Esophagus squamous epithelium (tissue), 5 donors: ENCODE data around the gene ZC2HC1B. TPM values are rescaled to one million over a fixed set of nuclear protein-coding genes. Genes with fewer than 3 reads are reported as not detected.
"Not testable (repeated sequence)": the region's sequence is repeated elsewhere in the genome, so short reads cannot be mapped to it uniquely, and the experiment has no call there.

Experiments used
- DNase-seq: peaks from one replicate; lab custom pipeline; 2025; lab: John Stamatoyannopoulos, UW
- H3K27ac ChIP-seq, 4 donors: fragments of 200-600 bp; sonication (generic); one replicate each; pipeline ENCODE4 v1.5.1; 2016 to 2019; ENCODE audit warnings: mild to moderate bottlenecking in 1 of 4
- H3K27me3 ChIP-seq, 4 donors: fragments of 200-600 bp; sonication (generic); 1 replicate in 3 of 4; 2 replicates in 1 of 4; pipeline versions ENCODE4 v1.5.1 to v1.6.0; 2017 to 2021; ENCODE audit warnings: antibody characterized with exemption in 1 of 4
- H3K36me3 ChIP-seq, 3 donors: fragments of 200-600 bp; sonication (generic); one replicate each; pipeline ENCODE4 v1.5.1; 2016 to 2019
- H3K4me1 ChIP-seq, 3 donors: fragments of 200-600 bp; sonication (generic); one replicate each; pipeline ENCODE4 v1.5.1; 2017 to 2019
- H3K4me3 ChIP-seq, 4 donors: fragments of 200-600 bp; sonication (generic); 1 replicate in 3 of 4; 2 replicates in 1 of 4; pipeline ENCODE4 v1.5.1; 2016 to 2019; ENCODE audit warnings: mild to moderate bottlenecking in 2 of 4, moderate library complexity in 1 of 4
- H3K9me3 ChIP-seq, 3 donors: fragments of 200-600 bp; sonication (generic); one replicate each; pipeline ENCODE4 v1.5.1; 2016 to 2019
- POLR2A ChIP-seq, 4 donors: fragments of 450-650 bp; IDR thresholded peaks; one replicate each; pipeline ENCODE4 v1.6.1; 2017; ENCODE audit warnings: antibody characterized with exemption in 4 of 4, mild to moderate bottlenecking in 4 of 4, moderate library complexity in 3 of 4
- WGBS, 2 donors: methylation state at CpG; one replicate each; pipeline ENCODE4 v1.1.5; 2018; 5-methylcytosine and 5-hydroxymethylcytosine counted together
- intact Hi-C: fragments of 100-400 bp; cut with DNase I; formaldehyde crosslinking; loops from one replicate; pipeline ENCODE4 v1.15.0; 2022
- total RNA-seq, 4 donors: library from RNA; depleted of rRNA; stranded (reverse); fragments of >200 nt; gene quantifications; one replicate each; pipeline ENCODE4 v1.1.0, GENCODE V29; 2016
- TF ChIP-seq, protein P1 (sequence below), 6 experiments: fragments of 450-650 bp in 4 of 6; fragments of 200-600 bp in 2 of 6; sonication (generic) in 2 of 6; IDR thresholded peaks; one replicate each; pipeline ENCODE4 v1.5.1; 2016 to 2019; ENCODE audit warnings: antibody characterized with exemption in 6 of 6, mild to moderate bottlenecking in 4 of 6, moderate library complexity in 4 of 6
- donor health status: DM: yes; HTN: yes; CAD: no.

The ZC2HC1B gene
- total RNA-seq, 4 donors from 2014 or later = not detected

DNA sequence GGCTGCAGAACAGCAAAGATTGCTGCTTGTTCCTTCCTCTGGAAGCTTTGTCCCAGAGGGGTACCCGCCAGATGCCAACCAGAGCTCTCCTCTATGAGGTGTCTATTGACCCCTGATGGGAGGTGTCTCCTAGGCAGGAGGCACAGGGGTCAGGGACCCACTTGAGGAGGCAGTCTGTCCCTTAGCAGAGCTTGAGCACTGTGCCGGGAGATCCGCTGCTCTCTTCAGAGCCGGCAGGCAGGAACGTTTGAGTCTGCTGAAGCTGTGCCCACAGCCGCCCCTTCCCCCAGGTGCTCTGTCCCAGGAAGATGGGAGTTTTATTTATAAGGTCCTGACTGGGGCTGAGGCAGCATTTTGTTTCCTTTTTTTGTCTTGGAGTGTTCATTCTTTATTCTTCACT, 7.5 kb upstream of the ZC2HC1B start:
- intact Hi-C loops = not testable (repeated sequence)
- 97 to 100% methylated on average over 5 of the region's 6 CpGs for WGBS, 2 donors

DNA sequence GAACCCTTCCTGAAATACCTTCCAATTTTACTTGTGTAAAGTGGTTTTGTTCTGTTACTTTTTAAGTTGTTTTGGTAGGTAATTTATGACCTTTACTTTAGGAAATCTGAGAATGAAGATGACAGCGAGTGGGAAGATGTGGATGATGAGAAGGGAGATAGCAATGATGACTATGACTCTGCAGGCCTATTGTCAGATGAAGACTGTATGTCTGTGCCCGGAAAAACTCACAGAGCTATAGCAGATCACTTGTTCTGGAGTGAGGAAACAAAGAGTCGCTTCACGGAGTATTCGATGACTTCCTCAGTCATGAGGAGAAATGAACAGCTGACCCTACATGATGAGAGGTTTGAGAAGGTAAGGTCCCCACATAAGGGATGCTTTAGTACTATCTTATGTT, 6.6 kb upstream of the ZC2HC1B start:
- 94 to 100% methylated on average over 5 of the region's 5 CpGs for WGBS, 2 donors
- no peak for TF ChIP-seq POLR2A (IDR thresholded peaks at IDR 0.05)
- TF ChIP-seq, protein P1, sequence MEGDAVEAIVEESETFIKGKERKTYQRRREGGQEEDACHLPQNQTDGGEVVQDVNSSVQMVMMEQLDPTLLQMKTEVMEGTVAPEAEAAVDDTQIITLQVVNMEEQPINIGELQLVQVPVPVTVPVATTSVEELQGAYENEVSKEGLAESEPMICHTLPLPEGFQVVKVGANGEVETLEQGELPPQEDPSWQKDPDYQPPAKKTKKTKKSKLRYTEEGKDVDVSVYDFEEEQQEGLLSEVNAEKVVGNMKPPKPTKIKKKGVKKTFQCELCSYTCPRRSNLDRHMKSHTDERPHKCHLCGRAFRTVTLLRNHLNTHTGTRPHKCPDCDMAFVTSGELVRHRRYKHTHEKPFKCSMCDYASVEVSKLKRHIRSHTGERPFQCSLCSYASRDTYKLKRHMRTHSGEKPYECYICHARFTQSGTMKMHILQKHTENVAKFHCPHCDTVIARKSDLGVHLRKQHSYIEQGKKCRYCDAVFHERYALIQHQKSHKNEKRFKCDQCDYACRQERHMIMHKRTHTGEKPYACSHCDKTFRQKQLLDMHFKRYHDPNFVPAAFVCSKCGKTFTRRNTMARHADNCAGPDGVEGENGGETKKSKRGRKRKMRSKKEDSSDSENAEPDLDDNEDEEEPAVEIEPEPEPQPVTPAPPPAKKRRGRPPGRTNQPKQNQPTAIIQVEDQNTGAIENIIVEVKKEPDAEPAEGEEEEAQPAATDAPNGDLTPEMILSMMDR (IDR thresholded peaks at IDR 0.05) = no peak
- Histone ChIP-seq H3K27ac (no peak overlapping the region), H3K4me3 (no peak overlapping the region), H3K9me3 (peaks cover 0 to 6% (median 0%) of the 10 kb centered on the region in 3 donors), H3K27me3 (no peaks in the 10 kb centered on the region), H3K36me3 (peaks cover 18 to 100% (median 35%) of the 10 kb centered on the region in 3 donors), H3K4me1 (no peaks in the 10 kb centered on the region)
- no peak for DNase-seq
- intact Hi-C loops = no loop called here

More for the DNA sequence above, 7.5 kb upstream of the ZC2HC1B start:
- Histone ChIP-seq H3K36me3 (peaks cover 18 to 100% (median 30%) of the 10 kb centered on the region in 3 donors), H3K9me3 (peaks cover 0 to 11% (median 0%) of the 10 kb centered on the region in 3 donors)
- H3K4me3 ChIP-seq, H3K27me3 ChIP-seq, H3K27ac ChIP-seq, DNase-seq, H3K4me1 ChIP-seq: not testable (repeated sequence)

DNA sequence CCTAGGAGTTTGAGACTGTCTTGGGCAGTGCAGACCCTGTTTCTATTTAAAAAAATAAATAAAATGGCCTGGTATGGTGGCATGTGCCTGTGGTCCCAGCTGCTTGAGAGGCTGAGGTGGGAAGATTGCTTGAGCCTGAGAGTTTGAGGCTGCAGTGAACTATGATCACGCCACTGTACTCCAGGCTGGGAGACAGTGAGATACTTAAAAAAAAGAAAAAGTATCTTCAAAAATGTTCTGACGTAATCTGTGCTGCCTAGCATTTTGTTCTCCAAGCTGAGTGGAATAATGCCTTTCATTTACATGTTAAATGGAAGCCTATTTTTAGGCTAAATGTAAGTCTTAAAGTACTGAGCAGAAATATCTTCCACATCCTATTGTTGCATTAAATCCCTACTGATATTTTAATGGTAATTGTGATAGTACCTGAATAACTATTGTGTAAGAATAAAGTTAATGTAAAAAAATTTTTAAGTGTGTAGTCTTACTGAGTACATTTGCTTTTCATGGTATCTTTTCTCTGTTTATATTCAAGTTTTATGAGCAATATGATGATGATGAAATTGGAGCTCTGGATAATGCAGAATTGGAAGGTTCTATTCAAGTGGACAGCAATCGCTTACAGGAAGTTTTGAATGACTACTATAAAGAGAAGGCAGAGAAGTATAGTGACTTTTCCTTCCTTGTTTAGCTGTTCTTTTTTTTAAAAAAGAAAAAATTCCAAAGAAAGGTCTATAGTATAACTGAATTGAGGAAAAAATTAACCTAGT, 4.2 kb upstream of the ZC2HC1B start:
- 95% methylated on average over 3 of the region's 3 CpGs for WGBS, 2 donors
- DNase-seq = no peak
- H3K4me1 ChIP-seq = no peaks in the 10 kb centered on the region
- no peak overlapping the region for H3K4me3 ChIP-seq
- peaks cover 14 to 99% (median 40%) of the 10 kb centered on the region in 3 donors for H3K36me3 ChIP-seq
- intact Hi-C loops = no loop called here
- peaks cover 0 to 5% (median 0%) of the 10 kb centered on the region in 3 donors for H3K9me3 ChIP-seq
- TF ChIP-seq POLR2A (IDR thresholded peaks at IDR 0.05) = no peak
- TF ChIP-seq, protein P1 (IDR thresholded peaks at IDR 0.05) = no peak
- no peaks in the 10 kb centered on the region for H3K27me3 ChIP-seq
- no peak overlapping the region for H3K27ac ChIP-seq

- no peak for DNase-seq
- Histone ChIP-seq H3K4me1 (no peaks in the 10 kb centered on the region), H3K27me3 (no peaks in the 10 kb centered on the region), H3K9me3 (no peaks in the 10 kb centered on the region), H3K36me3 (peaks cover 0 to 74% (median 24%) of the 10 kb centered on the region in 3 donors), H3K4me3 (no peak overlapping the region), H3K27ac (no peak overlapping the region)
- intact Hi-C loops = no loop called here
- 81 to 84% methylated on average over 2 of the region's 2 CpGs for WGBS, 2 donors
- TF ChIP-seq, protein P1 (IDR thresholded peaks at IDR 0.05) = no peak
- TF ChIP-seq POLR2A (IDR thresholded peaks at IDR 0.05) = no peak
Observed at GRCh38 chr6:143863771-143864170, 503 bp upstream of the ZC2HC1B start.

DNA sequence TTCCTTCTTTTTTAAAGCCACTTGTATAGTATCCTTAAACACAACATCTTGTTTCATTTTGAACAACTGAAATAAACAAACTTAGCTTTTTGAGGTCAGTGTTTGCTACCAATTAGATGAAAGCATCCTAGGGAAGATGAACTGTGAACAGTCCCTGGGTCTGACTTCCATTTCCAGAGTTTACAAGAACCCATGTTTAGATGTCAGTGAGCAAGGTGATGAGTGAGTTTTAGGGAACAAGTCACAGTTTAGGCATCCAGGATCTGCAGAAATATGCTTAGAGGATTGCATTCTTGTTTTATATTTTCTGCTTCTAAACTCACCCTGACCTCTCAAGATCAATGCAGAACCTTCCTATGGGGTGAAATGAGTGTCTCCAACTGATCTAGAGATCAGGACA, 3.0 kb downstream of the ZC2HC1B start:
- intact Hi-C loops = no loop called here

DNA sequence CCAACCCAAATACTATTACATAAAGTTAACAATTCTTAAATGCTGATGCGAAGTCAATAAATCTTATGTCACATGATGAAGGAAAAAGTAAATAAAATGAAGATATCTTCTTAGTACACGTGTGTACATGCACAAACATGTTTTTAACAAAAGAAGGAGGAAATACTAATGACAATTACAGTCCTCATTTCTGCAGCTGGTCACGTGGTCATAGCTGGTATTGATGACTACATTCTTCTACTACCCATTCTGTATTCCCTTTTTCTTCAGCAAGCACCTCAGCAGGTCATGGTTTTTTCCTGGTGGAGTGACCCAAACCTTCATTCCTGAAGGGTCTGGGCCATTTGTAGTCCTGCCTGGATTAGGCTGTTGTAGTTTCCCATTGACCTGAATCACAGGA, 4.5 kb downstream of the ZC2HC1B start:
- DNase-seq, H3K4me1 ChIP-seq, H3K27ac ChIP-seq, intact Hi-C loops, H3K27me3 ChIP-seq, H3K9me3 ChIP-seq, H3K4me3 ChIP-seq: not testable (repeated sequence)
- H3K36me3 ChIP-seq = peaks cover 0 to 24% (median 0%) of the 10 kb centered on the region in 3 donors
- 75 to 84% methylated on average over 3 of the region's 3 CpGs for WGBS, 2 donors

More for the DNA sequence above, 3.0 kb downstream of the ZC2HC1B start:
- H3K36me3 ChIP-seq = peaks cover 0 to 40% (median 7%) of the 10 kb centered on the region in 3 donors
- no peaks in the 10 kb centered on the region for H3K27me3 ChIP-seq
- no peak for DNase-seq
- no peak overlapping the region for H3K27ac ChIP-seq
- no peaks in the 10 kb centered on the region for H3K4me1 ChIP-seq
- no peak overlapping the region for H3K4me3 ChIP-seq
- TF ChIP-seq POLR2A (IDR thresholded peaks at IDR 0.05) = no peak
- TF ChIP-seq, protein P1 (IDR thresholded peaks at IDR 0.05) = no peak
- H3K9me3 ChIP-seq = no peaks in the 10 kb centered on the region

GRCh38 chr6:143871202-143871730, 7.0 kb downstream of the ZC2HC1B start:
- WGBS, 2 donors = 93 to 100% methylated on average over 1 of the region's 1 CpG
- H3K4me1 ChIP-seq, H3K36me3 ChIP-seq, intact Hi-C loops, DNase-seq, H3K27ac ChIP-seq, H3K27me3 ChIP-seq, H3K4me3 ChIP-seq, H3K9me3 ChIP-seq: not testable (repeated sequence)
